Measurements from ENCODE around the gene METTL25B. TPM values are rescaled to one million over a fixed set of nuclear protein-coding genes. Genes with fewer than 3 reads are reported as not detected.
A peak's percentile ranks its signal among the peaks of the same experiment; 100 is the strongest.

Gene METTL25B
- total RNA-seq, 2 experiments from 2014 or later, result 26.2 to 29.7 TPM

GRCh38 chr1:156714830-156715229 lies 13.4 kb upstream of the METTL25B start:
- Mint-ChIP-seq H3K4me1 (no peaks in the 10 kb centered on the region), H3K27me3 (no peaks in the 10 kb centered on the region), H3K27ac (no peak overlapping the region), H3K36me3 (ENCODE audit: low read depth) (peaks cover 9% of the 10 kb centered on the region), H3K9me3 (no peaks in the 10 kb centered on the region), H3K4me3 (no peak overlapping the region)
- ChIA-PET CTCF (interaction anchor here (0.5 to 9.6 kb wide), 6 partner anchors 9 to 148 kb away, joined by 3 to 92 read pairs (median 6); partner anchors contain the start of genes CRABP2, ISG20L2 and METTL25B), POLR2A (no interaction called here)
- DNase-seq, result no peak

- Mint-ChIP-seq H3K9me3 (no peaks in the 10 kb centered on the region), H3K36me3 (ENCODE audit: low read depth) (peaks cover 23% of the 10 kb centered on the region), H3K27me3 (no peaks in the 10 kb centered on the region), H3K27ac (no peak overlapping the region), H3K4me1 (peaks cover 2% of the 10 kb centered on the region), H3K4me3 (no peak overlapping the region)
- ChIA-PET POLR2A (no interaction called here), CTCF (interaction anchor here (1.2 to 9.6 kb wide), 4 partner anchors 9 to 33 kb away, joined by 4 to 92 read pairs (median 28); partner anchors contain the start of genes CRABP2, ISG20L2 and METTL25B)
- no peak for DNase-seq
Observed at GRCh38 chr1:156717351-156717750, 10.9 kb upstream of the METTL25B start.

- H3K4me3 Mint-ChIP-seq, result no peak overlapping the region
- DNase-seq, result no peak
- H3K27ac Mint-ChIP-seq, result no peak overlapping the region
- H3K9me3 Mint-ChIP-seq, result no peaks in the 10 kb centered on the region
- H3K36me3 Mint-ChIP-seq (ENCODE audit: low read depth), result peaks cover 33% of the 10 kb centered on the region
- POLR2A ChIA-PET, result no interaction called here
- no peaks in the 10 kb centered on the region for H3K27me3 Mint-ChIP-seq
- CTCF ChIA-PET, result interaction anchor here (1.2 to 7.3 kb wide), 5 partner anchors 10 to 139 kb away, joined by 4 to 35 read pairs (median 7); partner anchors contain the start of gene NTRK1
- H3K4me1 Mint-ChIP-seq, result peaks cover 20% of the 10 kb centered on the region
Observed at GRCh38 chr1:156721131-156721530, 7.1 kb upstream of the METTL25B start.

GRCh38 chr1:156721535-156721934 lies 6.7 kb upstream of the METTL25B start:
- POLR2A ChIA-PET, result interaction anchor here (0.8 kb wide), 1 partner anchor 11 kb away, joined by 3 read pairs; no protein-coding TSS in a partner anchor

GRCh38 chr1:156725683-156726280 lies 2.5 kb upstream of the METTL25B start:
- H3K36me3 Mint-ChIP-seq (ENCODE audit: low read depth), result peaks cover 31% of the 10 kb centered on the region
- ChIA-PET POLR2A (interaction anchor here (0.9 kb wide), 1 partner anchor 37 kb away, joined by 4 read pairs; no protein-coding TSS in a partner anchor), CTCF (interaction anchor here (0.5 to 7.4 kb wide), 66 partner anchors 9 to 282 kb away, joined by 3 to 106 read pairs (median 5); partner anchors contain the start of genes CRABP2, HDGF, INSRR and MRPL24)
- no peak overlapping the region for H3K27ac Mint-ChIP-seq
- no peaks in the 10 kb centered on the region for H3K27me3 Mint-ChIP-seq
- H3K4me1 Mint-ChIP-seq, result peaks cover 32% of the 10 kb centered on the region
- no peaks in the 10 kb centered on the region for H3K9me3 Mint-ChIP-seq
- peak; percentile 85 for DNase-seq
- no peak overlapping the region for H3K4me3 Mint-ChIP-seq

More at GRCh38 chr1:156721535-156721934, 6.7 kb upstream of the METTL25B start:
- Mint-ChIP-seq H3K27me3 (no peaks in the 10 kb centered on the region), H3K36me3 (ENCODE audit: low read depth) (peaks cover 33% of the 10 kb centered on the region), H3K4me3 (no peak overlapping the region), H3K4me1 (peaks cover 20% of the 10 kb centered on the region), H3K27ac (no peak overlapping the region), H3K9me3 (no peaks in the 10 kb centered on the region)
- CTCF ChIA-PET, result interaction anchor here (0.6 to 7.3 kb wide), 5 partner anchors 11 to 139 kb away, joined by 3 to 35 read pairs (median 7); partner anchors contain the start of gene NTRK1
- DNase-seq, result no peak

- Mint-ChIP-seq H3K4me1 (peaks cover 34% of the 10 kb centered on the region), H3K36me3 (ENCODE audit: low read depth) (peaks cover 24% of the 10 kb centered on the region), H3K27ac (no peak overlapping the region), H3K27me3 (no peaks in the 10 kb centered on the region), H3K9me3 (no peaks in the 10 kb centered on the region), H3K4me3 (no peak overlapping the region)
- CTCF ChIA-PET, result interaction anchor here (0.6 to 7.4 kb wide), 60 partner anchors 8 to 226 kb away, joined by 3 to 106 read pairs (median 6); partner anchors contain the start of genes CRABP2, HDGF, INSRR and MRPL24
- POLR2A ChIA-PET, result interaction anchor here (0.9 kb wide), 1 partner anchor 38 kb away, joined by 4 read pairs; no protein-coding TSS in a partner anchor
- DNase-seq, result peak; percentile 73
Observed at GRCh38 chr1:156726549-156727226, 1.6 kb upstream of the METTL25B start.

GRCh38 chr1:156727492-156727891 lies 777 bp upstream of the METTL25B start:
- CTCF ChIA-PET, result interaction anchor here (1.0 to 7.4 kb wide), 19 partner anchors 13 to 200 kb away, joined by 3 to 106 read pairs (median 14); partner anchors contain the start of genes CRABP2, HDGF, INSRR and MRPL24
- no peaks in the 10 kb centered on the region for H3K27me3 Mint-ChIP-seq
- H3K27ac Mint-ChIP-seq, result no peak overlapping the region

GRCh38 chr1:156728599-156729462 lies 562 bp downstream of the METTL25B start, which contains the start of gene ISG20L2:
Gene ISG20L2 (minus strand): TSS chr1:156728766. CDS start chr1:156727652, 1,114 bp downstream.
- Mint-ChIP-seq H3K4me1 (peaks cover 27% of the 10 kb centered on the region), H3K27ac (no peak within 1 kb of the TSS), H3K4me3 (no peak within 1 kb of the TSS), H3K36me3 (ENCODE audit: low read depth) (peaks cover 16% of the 10 kb centered on the region), H3K27me3 (no peaks in the 10 kb centered on the region), H3K9me3 (no peaks in the 10 kb centered on the region)
- ChIA-PET POLR2A (interaction anchor here (0.7 to 1.8 kb wide), 7 partner anchors 10 to 70 kb away, joined by 3 to 12 read pairs (median 3); partner anchors contain the start of genes HDGF, MRPL24 and PRCC), CTCF (interaction anchor here (0.6 to 7.4 kb wide), 19 partner anchors 8 to 343 kb away, joined by 3 to 106 read pairs (median 4); partner anchors contain the start of genes INSRR, MRPL24, NTRK1 and PRCC)
- DNase-seq, result peak; percentile 98

More at GRCh38 chr1:156727492-156727891, 777 bp upstream of the METTL25B start:
- Mint-ChIP-seq H3K4me1 (peaks cover 34% of the 10 kb centered on the region), H3K9me3 (no peaks in the 10 kb centered on the region), H3K4me3 (no peak overlapping the region), H3K36me3 (ENCODE audit: low read depth) (peaks cover 22% of the 10 kb centered on the region)
- POLR2A ChIA-PET, result interaction anchor here (0.8 to 1.8 kb wide), 2 partner anchors 14 to 24 kb away, joined by 3 to 8 read pairs; partner anchors contain the start of gene HDGF
- DNase-seq, result no peak

- H3K9me3 Mint-ChIP-seq, result no peaks in the 10 kb centered on the region
- H3K36me3 Mint-ChIP-seq (ENCODE audit: low read depth), result peaks cover 25% of the 10 kb centered on the region
- peaks cover 21% of the 10 kb centered on the region for H3K4me1 Mint-ChIP-seq
- no peak overlapping the region for H3K27ac Mint-ChIP-seq
- H3K4me3 Mint-ChIP-seq, result no peak overlapping the region
- ChIA-PET POLR2A (no interaction called here), CTCF (interaction anchor here (0.6 to 2.3 kb wide), 4 partner anchors 8 to 361 kb away, joined by 3 to 16 read pairs (median 4); partner anchors contain the start of gene PRCC)
- H3K27me3 Mint-ChIP-seq, result no peaks in the 10 kb centered on the region
- DNase-seq, result no peak
Observed at GRCh38 chr1:156733989-156734584, 5.8 kb downstream of the METTL25B start.

- no peak overlapping the region for H3K27ac Mint-ChIP-seq
Observed at GRCh38 chr1:156738407-156738806, 10.1 kb downstream of the METTL25B start.

GRCh38 chr1:156738916-156739315 lies 10.6 kb downstream of the METTL25B start:
- no peaks in the 10 kb centered on the region for H3K27me3 Mint-ChIP-seq
- ChIA-PET POLR2A (interaction anchor here (0.6 to 1.0 kb wide), 2 partner anchors 10 to 13 kb away, joined by 3 read pairs; partner anchors contain the start of genes HDGF, ISG20L2 and METTL25B), CTCF (interaction anchor here (0.6 to 5.6 kb wide), 5 partner anchors 12 to 153 kb away, joined by 3 to 63 read pairs (median 3); partner anchors contain the start of genes ISG20L2 and METTL25B)
- peaks cover 40% of the 10 kb centered on the region for H3K4me1 Mint-ChIP-seq
- no peak overlapping the region for H3K4me3 Mint-ChIP-seq
- H3K27ac Mint-ChIP-seq, result no peak overlapping the region
- H3K9me3 Mint-ChIP-seq, result no peaks in the 10 kb centered on the region
- H3K36me3 Mint-ChIP-seq (ENCODE audit: low read depth), result peaks cover 54% of the 10 kb centered on the region
- no peak for DNase-seq

More at GRCh38 chr1:156738407-156738806, 10.1 kb downstream of the METTL25B start:
- Mint-ChIP-seq H3K9me3 (no peaks in the 10 kb centered on the region), H3K4me3 (no peak overlapping the region), H3K4me1 (peaks cover 36% of the 10 kb centered on the region), H3K27me3 (no peaks in the 10 kb centered on the region), H3K36me3 (ENCODE audit: low read depth) (peaks cover 49% of the 10 kb centered on the region)
- no peak for DNase-seq
- CTCF ChIA-PET, result interaction anchor here (1.0 to 5.6 kb wide), 4 partner anchors 11 to 154 kb away, joined by 3 to 63 read pairs (median 3); partner anchors contain the start of genes ISG20L2 and METTL25B
- POLR2A ChIA-PET, result interaction anchor here (0.6 to 1.0 kb wide), 2 partner anchors 10 to 13 kb away, joined by 3 read pairs; partner anchors contain the start of genes HDGF, ISG20L2 and METTL25B

Measured in activated CD4-positive, alpha-beta T cell treated with anti-CD3 and anti-CD28 coated beads, Interleukin-2, amount 10 ng/mL, durations not matched to agents 7 days and 5 days (primary cell).